Measurements from ENCODE around the gene GLCE.

DNA sequence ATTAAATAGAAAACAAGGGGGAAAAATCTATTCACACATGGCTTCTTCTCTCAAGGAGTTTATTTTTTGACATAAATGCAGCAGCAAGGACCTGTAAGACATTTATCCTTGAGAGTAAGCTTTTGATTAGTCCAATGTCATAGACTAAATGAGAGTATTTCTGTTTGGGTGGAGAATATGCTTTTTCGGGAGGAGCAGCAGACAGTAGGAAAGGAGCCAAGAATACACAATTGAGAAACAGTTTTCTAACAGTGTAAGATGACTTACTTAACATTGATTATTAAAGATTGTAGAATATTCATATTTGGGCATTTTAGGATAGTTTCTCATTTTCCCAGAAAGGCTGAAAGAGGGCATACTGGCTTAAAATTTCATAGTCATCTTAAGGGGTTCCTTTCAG lies 72.3 kb downstream of the GLCE start:
- TF ChIP-seq, protein P1, sequence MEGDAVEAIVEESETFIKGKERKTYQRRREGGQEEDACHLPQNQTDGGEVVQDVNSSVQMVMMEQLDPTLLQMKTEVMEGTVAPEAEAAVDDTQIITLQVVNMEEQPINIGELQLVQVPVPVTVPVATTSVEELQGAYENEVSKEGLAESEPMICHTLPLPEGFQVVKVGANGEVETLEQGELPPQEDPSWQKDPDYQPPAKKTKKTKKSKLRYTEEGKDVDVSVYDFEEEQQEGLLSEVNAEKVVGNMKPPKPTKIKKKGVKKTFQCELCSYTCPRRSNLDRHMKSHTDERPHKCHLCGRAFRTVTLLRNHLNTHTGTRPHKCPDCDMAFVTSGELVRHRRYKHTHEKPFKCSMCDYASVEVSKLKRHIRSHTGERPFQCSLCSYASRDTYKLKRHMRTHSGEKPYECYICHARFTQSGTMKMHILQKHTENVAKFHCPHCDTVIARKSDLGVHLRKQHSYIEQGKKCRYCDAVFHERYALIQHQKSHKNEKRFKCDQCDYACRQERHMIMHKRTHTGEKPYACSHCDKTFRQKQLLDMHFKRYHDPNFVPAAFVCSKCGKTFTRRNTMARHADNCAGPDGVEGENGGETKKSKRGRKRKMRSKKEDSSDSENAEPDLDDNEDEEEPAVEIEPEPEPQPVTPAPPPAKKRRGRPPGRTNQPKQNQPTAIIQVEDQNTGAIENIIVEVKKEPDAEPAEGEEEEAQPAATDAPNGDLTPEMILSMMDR (IDR thresholded peaks at IDR 0.05; ENCODE audit: insufficient read depth, low read length, poor library complexity, severe bottlenecking): no peak
- no peak for TF ChIP-seq EZH2phosphoT487 (conservative IDR thresholded peaks at IDR 0.05; ENCODE audit: low read length)

All from SU-DHL-6 (cell line).